ENCODE results near the gene CKAP5. TPM values are rescaled to one million over a fixed set of nuclear protein-coding genes. Genes with fewer than 3 reads are reported as not detected.
A peak's percentile ranks its signal among the peaks of the same experiment; 100 is the strongest.

Gene CKAP5
- total and polyA plus RNA-seq, 4 donors, result 12.0 to 64.5 (median 39.0) TPM

DNA sequence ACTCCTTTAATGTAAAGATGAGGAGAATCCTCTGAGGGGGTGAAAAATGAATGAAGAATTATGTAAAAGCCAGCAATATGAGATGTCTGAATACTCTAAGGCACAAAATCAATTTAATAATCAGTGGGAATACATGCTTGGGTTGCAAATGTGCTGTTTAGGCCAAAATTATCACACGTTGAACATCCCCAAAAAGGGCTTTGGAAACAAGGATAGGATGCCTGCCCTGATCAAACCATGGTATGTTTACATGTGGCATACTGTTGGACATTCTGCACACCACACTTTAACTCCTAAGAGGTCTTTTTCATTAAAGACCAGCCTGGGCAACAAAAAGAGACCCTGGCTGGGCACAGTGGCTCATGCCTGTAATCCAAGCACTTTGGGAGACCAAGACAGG, 100.8 kb downstream of the CKAP5 start:
- no peak overlapping the region for H3K4me3 ChIP-seq (ENCODE audit: low read length in 2 of 2)
- no peaks in the 10 kb centered on the region for H3K27me3 ChIP-seq (ENCODE audit: control insufficient read depth in 1 of 2, insufficient read depth in 2 of 2, low read length in 1 of 2)
- H3K9me3 ChIP-seq (ENCODE audit: control insufficient read depth, low read length), result no peaks in the 10 kb centered on the region
- no peak for DNase-seq
- intact Hi-C loops (cut with DNase I), result no loop called here
- H3K4me1 ChIP-seq (ENCODE audit: control insufficient read depth in 1 of 2, insufficient read depth in 2 of 2, low read length in 2 of 2), result no peaks in the 10 kb centered on the region
- 72 to 77% methylated on average over 1 of the region's 1 CpG for WGBS, 2 donors
- no peak for ATAC-seq (ENCODE audit: low FRiP score)
- H3K27ac ChIP-seq (ENCODE audit: low read depth in 1 of 2, low read length in 2 of 2), result no peak overlapping the region
- peaks cover 10% of the 10 kb centered on the region in 2 donors for H3K36me3 ChIP-seq (ENCODE audit: control insufficient read depth in 1 of 2, insufficient read depth in 2 of 2, low read length in 1 of 2)

DNA sequence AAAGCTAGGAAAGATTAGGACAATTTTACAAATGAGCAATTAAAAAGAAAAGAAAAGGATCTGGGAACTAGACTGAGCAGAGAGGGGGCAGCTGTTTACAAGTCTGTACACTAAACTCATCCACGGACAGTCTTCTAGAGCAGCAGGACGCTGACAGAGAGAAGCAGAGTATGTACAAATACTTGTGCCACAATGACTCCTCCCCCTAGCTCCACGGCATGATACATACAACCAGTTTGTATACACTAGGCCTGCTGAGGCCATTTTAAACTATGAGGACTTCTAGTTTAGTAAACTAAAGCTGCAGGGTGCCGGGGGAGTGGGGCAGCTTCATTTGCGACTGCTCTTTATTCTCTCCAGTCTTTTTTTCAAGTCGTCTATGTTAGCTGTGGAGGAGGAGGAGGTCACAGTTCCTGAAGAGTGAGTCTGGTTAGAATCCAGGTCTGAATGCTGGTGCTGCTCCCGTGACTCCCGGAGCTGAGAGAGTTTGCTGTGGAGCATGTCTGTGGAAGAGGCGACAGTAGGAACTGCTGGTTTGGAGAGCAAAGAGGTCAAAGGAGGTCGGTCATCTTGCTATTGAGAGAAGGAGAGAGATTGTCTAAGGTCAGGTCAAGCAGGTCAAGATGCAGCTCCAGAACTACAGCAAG, 102.3 kb downstream of the CKAP5 start:
- no peak for ATAC-seq (ENCODE audit: low FRiP score)
- Histone ChIP-seq H3K27me3 (ENCODE audit: control insufficient read depth in 1 of 2, insufficient read depth in 2 of 2, low read length in 1 of 2) (no peaks in the 10 kb centered on the region), H3K27ac (ENCODE audit: low read depth in 1 of 2, low read length in 2 of 2) (no peak overlapping the region), H3K4me3 (ENCODE audit: low read length in 2 of 2) (no peak overlapping the region), H3K9me3 (ENCODE audit: control insufficient read depth, low read length) (no peaks in the 10 kb centered on the region), H3K4me1 (ENCODE audit: control insufficient read depth in 1 of 2, insufficient read depth in 2 of 2, low read length in 2 of 2) (no peaks in the 10 kb centered on the region), H3K36me3 (ENCODE audit: control insufficient read depth in 1 of 2, insufficient read depth in 2 of 2, low read length in 1 of 2) (peaks cover 8% of the 10 kb centered on the region in 2 donors)
- 79 to 83% methylated on average over 10 of the region's 10 CpGs for WGBS, 2 donors
- DNase-seq, result peak in 1 of 2 donors; percentile 28
- intact Hi-C loops (cut with DNase I), result no loop called here

DNA sequence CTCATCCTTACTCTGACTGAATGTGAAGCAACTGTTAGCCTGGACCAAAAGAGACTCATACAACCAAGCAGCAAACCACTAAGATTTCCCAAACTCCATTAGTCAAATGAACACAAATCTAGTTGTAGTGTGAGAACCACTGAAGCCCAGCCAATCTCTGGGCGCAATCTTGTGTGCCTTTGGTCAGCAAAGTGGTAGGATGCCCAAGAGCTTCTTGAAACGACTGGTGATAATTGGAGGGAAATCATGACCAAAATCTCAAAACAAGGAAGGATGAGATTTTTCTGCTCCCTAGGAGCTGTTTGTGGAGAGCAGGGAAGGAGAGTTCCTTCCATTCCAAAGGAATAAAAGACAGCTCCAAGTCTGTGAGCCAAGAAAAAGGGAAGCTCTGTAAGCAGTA, 103.0 kb downstream of the CKAP5 start:
- no peak for DNase-seq
- ATAC-seq (ENCODE audit: low FRiP score), result no peak
- Histone ChIP-seq H3K27me3 (ENCODE audit: control insufficient read depth in 1 of 2, insufficient read depth in 2 of 2, low read length in 1 of 2) (no peaks in the 10 kb centered on the region), H3K9me3 (ENCODE audit: control insufficient read depth, low read length) (no peaks in the 10 kb centered on the region), H3K4me1 (ENCODE audit: control insufficient read depth in 1 of 2, insufficient read depth in 2 of 2, low read length in 2 of 2) (no peaks in the 10 kb centered on the region), H3K4me3 (ENCODE audit: low read length in 2 of 2) (no peak overlapping the region), H3K27ac (ENCODE audit: low read depth in 1 of 2, low read length in 2 of 2) (peak overlapping the region in 1 of 2 donors; percentile 39), H3K36me3 (ENCODE audit: control insufficient read depth in 1 of 2, insufficient read depth in 2 of 2, low read length in 1 of 2) (peaks cover 8% of the 10 kb centered on the region in 2 donors)
- WGBS, 2 donors, result 87 to 92% methylated on average over 2 of the region's 2 CpGs
- intact Hi-C loops (cut with DNase I), result no loop called here

DNA sequence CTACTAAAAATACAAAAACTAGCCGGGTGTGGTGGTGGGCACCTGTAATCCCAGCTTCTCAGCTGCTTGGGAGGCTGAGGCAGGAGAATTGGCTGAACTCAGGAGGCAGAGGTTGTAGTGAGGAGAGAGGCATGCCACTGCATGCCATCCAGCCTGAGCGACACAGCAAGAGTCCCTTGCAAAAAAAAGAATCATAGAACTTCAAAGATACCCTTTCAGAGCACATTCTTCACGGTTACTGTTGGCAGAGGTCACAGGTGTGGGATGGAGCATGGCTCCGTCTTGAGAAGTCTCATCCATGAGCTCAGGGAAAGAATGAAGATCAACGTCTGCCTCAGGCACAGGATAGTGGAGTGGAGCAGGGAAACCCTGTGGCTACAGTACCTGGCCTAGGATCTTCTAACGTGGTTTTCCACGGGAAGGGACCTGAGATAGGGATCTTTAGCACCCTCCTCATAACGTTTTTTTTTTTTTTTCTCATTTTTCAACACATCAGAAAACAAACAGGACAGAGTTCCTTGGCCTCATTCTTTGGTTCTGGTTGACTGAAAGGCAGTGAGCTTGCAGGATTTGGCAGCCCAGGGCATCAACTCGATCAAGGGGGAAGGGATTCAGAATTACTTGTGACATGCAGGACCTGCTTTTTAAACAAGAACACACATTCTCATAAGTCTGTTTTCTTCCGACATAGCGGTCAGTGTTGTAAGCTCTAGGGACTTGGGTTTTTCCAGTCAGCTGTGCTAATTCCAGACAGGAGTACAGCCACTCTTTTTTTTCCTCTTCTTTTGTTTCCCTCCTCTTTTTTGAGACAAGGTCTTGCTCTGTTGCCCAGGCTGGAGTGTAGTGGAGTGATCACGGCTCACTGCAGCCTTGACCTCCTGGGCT, 104.2 kb downstream of the CKAP5 start:
- H3K27me3 ChIP-seq (ENCODE audit: control insufficient read depth in 1 of 2, insufficient read depth in 2 of 2, low read length in 1 of 2), result no peaks in the 10 kb centered on the region
- peak overlapping the region in 1 of 2 donors; percentile 23 for H3K27ac ChIP-seq (ENCODE audit: low read depth in 1 of 2, low read length in 2 of 2)
- DNase-seq (peak in 1 of 2 donors; percentile 30), ATAC-seq (ENCODE audit: low FRiP score) (no peak)
- peaks cover 5 to 8% of the 10 kb centered on the region in 2 donors for H3K36me3 ChIP-seq (ENCODE audit: control insufficient read depth in 1 of 2, insufficient read depth in 2 of 2, low read length in 1 of 2)
- WGBS, 2 donors, result 70 to 72% methylated on average over 12 of the region's 12 CpGs
- H3K4me3 ChIP-seq (ENCODE audit: low read length in 2 of 2), result no peak overlapping the region
- H3K4me1 ChIP-seq (ENCODE audit: control insufficient read depth in 1 of 2, insufficient read depth in 2 of 2, low read length in 2 of 2), result no peaks in the 10 kb centered on the region
- H3K9me3 ChIP-seq (ENCODE audit: control insufficient read depth, low read length), result no peaks in the 10 kb centered on the region
- intact Hi-C loops (cut with DNase I), result no loop called here

DNA sequence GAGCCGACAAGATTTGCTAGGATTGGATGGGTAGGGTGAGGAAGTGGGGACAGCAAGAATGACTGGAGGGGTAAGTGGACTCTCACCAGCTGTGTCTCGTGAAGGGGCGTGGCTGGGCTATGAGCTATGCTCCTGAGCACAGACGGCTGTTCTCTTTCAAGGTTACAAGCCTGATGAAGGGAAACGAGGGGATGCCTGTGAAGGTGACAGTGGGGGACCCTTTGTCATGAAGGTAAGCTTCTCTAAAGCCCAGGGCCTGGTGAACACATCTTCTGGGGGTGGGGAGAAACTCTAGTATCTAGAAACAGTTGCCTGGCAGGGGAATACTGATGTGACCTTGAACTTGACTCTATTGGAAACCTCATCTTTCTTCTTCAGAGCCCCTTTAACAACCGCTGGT, 107.2 kb downstream of the CKAP5 start:
- DNase-seq (peak in 1 of 2 donors; percentile 19), ATAC-seq (ENCODE audit: low FRiP score) (no peak)
- Histone ChIP-seq H3K27me3 (ENCODE audit: control insufficient read depth in 1 of 2, insufficient read depth in 2 of 2, low read length in 1 of 2) (no peaks in the 10 kb centered on the region), H3K4me3 (ENCODE audit: low read length in 2 of 2) (no peak overlapping the region), H3K9me3 (ENCODE audit: control insufficient read depth, low read length) (no peaks in the 10 kb centered on the region), H3K4me1 (ENCODE audit: control insufficient read depth in 1 of 2, insufficient read depth in 2 of 2, low read length in 2 of 2) (no peaks in the 10 kb centered on the region), H3K36me3 (ENCODE audit: control insufficient read depth in 1 of 2, insufficient read depth in 2 of 2, low read length in 1 of 2) (peaks cover under 1 to 8% of the 10 kb centered on the region in 2 donors), H3K27ac (ENCODE audit: low read depth in 1 of 2, low read length in 2 of 2) (no peak overlapping the region)
- 73 to 76% methylated on average over 6 of the region's 6 CpGs for WGBS, 2 donors
- intact Hi-C loops (cut with DNase I), result no loop called here

DNA sequence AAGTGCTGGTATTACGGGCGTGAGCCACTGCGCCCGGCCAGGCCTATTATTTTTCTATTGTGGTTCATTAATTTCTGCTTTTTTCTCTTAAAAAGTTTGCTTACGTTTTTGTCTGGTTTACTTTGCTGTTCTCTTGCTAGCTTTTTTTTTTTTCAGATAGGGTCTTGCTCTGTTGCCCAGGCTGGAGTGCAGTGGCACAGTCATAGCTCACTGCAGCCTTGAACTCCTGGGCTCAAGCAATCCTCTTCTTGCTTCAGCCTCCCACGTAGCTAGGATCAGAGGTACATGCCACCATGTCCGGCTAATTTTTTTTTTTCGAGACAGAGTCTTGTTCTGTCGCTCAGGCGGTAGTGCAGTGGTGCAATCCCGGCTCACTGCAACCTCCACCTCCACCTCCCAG, 108.4 kb downstream of the CKAP5 start:
- H3K27ac ChIP-seq (ENCODE audit: low read depth in 1 of 2, low read length in 2 of 2), result no peak overlapping the region
- no peaks in the 10 kb centered on the region for H3K4me1 ChIP-seq (ENCODE audit: control insufficient read depth in 1 of 2, insufficient read depth in 2 of 2, low read length in 2 of 2)
- H3K4me3 ChIP-seq (ENCODE audit: low read length in 2 of 2), result no peak overlapping the region
- WGBS, 2 donors, result 94% methylated on average over 11 of the region's 11 CpGs
- ATAC-seq (ENCODE audit: low FRiP score), result no peak
- no peaks in the 10 kb centered on the region for H3K9me3 ChIP-seq (ENCODE audit: control insufficient read depth, low read length)
- H3K27me3 ChIP-seq (ENCODE audit: control insufficient read depth in 1 of 2, insufficient read depth in 2 of 2, low read length in 1 of 2), result no peaks in the 10 kb centered on the region
- intact Hi-C loops (cut with DNase I), result no loop called here
- H3K36me3 ChIP-seq (ENCODE audit: control insufficient read depth in 1 of 2, insufficient read depth in 2 of 2, low read length in 1 of 2), result peaks cover 0 to 4% of the 10 kb centered on the region in 2 donors
- DNase-seq, result no peak

DNA sequence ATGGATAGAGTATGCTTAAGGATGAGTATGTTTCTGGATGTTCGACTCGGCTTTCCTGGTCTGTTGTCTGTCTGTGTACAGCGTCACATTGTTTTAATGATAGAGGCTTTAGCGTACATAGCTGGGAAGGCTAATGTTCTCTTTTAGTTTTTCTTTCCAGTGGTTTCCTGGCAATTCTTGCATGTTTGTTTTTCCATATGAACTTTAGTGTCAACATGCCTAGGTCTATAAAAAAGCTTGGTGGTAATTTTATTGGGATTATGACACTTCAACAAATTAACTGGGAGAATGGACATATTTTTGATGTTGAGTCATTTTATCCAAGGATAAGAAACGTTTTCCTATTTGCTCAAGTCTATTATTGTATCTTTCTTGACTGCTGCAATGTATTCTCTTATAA, 109.5 kb downstream of the CKAP5 start:
- Histone ChIP-seq H3K4me3 (ENCODE audit: low read length in 2 of 2) (no peak overlapping the region), H3K36me3 (ENCODE audit: control insufficient read depth in 1 of 2, insufficient read depth in 2 of 2, low read length in 1 of 2) (no peaks in the 10 kb centered on the region), H3K4me1 (ENCODE audit: control insufficient read depth in 1 of 2, insufficient read depth in 2 of 2, low read length in 2 of 2) (no peaks in the 10 kb centered on the region), H3K9me3 (ENCODE audit: control insufficient read depth, low read length) (no peaks in the 10 kb centered on the region), H3K27me3 (ENCODE audit: control insufficient read depth in 1 of 2, insufficient read depth in 2 of 2, low read length in 1 of 2) (no peaks in the 10 kb centered on the region), H3K27ac (ENCODE audit: low read depth in 1 of 2, low read length in 2 of 2) (no peak overlapping the region)
- 13 to 18% methylated on average over 5 of the region's 5 CpGs for WGBS, 2 donors
- intact Hi-C loops (cut with DNase I), result no loop called here
- DNase-seq, result no peak
- ATAC-seq (ENCODE audit: low FRiP score), result no peak

DNA sequence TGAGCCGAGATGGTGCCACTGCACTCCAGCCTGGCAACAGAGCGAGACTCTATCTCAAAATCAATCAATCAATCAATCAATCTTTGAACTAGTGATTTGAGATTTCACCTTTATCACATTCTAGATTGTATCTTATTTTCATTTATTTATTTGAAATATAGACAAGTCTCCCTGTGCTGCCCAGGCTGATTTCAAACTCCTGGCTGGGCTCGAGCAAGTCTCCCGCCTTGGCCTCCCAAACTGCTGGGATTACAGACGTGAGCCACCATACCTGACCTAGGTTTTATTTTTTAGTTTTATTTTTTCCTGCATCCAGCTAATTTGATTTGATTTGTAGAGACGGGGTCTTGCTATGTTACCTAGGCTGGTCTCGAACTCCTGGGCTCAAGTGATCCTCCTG, 109.9 kb downstream of the CKAP5 start:
- Histone ChIP-seq H3K27me3 (ENCODE audit: control insufficient read depth in 1 of 2, insufficient read depth in 2 of 2, low read length in 1 of 2) (no peaks in the 10 kb centered on the region), H3K36me3 (ENCODE audit: control insufficient read depth in 1 of 2, insufficient read depth in 2 of 2, low read length in 1 of 2) (no peaks in the 10 kb centered on the region), H3K27ac (ENCODE audit: low read depth in 1 of 2, low read length in 2 of 2) (no peak overlapping the region), H3K4me3 (ENCODE audit: low read length in 2 of 2) (no peak overlapping the region), H3K9me3 (ENCODE audit: control insufficient read depth, low read length) (no peaks in the 10 kb centered on the region), H3K4me1 (ENCODE audit: control insufficient read depth in 1 of 2, insufficient read depth in 2 of 2, low read length in 2 of 2) (no peaks in the 10 kb centered on the region)
- intact Hi-C loops (cut with DNase I), result no loop called here
- ATAC-seq (ENCODE audit: low FRiP score) (no peak), DNase-seq (peak in 1 of 2 donors; percentile 32)
- WGBS, 2 donors, result 90 to 94% methylated on average over 7 of the region's 7 CpGs

DNA sequence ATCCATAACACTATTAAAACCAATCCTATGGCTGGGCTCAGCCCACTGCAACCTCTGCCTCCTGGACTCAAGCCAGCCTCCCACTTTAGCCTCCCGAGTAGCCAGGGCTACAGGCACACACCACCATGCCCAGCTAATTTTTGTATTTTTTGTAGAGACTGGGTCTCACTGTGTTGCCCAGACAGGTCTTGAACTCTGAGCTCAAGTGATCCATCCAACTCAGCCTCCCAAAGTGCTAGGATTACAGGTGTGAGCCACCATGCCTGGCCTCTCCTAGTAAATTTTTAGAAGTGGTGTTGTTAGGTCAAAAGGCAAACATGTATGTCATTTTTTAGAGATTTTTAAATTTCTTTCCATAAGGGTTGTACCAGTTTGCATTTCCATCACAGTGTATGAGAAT, 112.8 kb downstream of the CKAP5 start:
- Histone ChIP-seq H3K27me3 (ENCODE audit: control insufficient read depth in 1 of 2, insufficient read depth in 2 of 2, low read length in 1 of 2) (no peaks in the 10 kb centered on the region), H3K4me1 (ENCODE audit: control insufficient read depth in 1 of 2, insufficient read depth in 2 of 2, low read length in 2 of 2) (no peaks in the 10 kb centered on the region), H3K9me3 (ENCODE audit: control insufficient read depth, low read length) (no peaks in the 10 kb centered on the region), H3K27ac (ENCODE audit: low read depth in 1 of 2, low read length in 2 of 2) (no peak overlapping the region), H3K36me3 (ENCODE audit: control insufficient read depth in 1 of 2, insufficient read depth in 2 of 2, low read length in 1 of 2) (no peaks in the 10 kb centered on the region), H3K4me3 (ENCODE audit: low read length in 2 of 2) (no peak overlapping the region)
- intact Hi-C loops (cut with DNase I), result no loop called here
- 88 to 89% methylated on average over 1 of the region's 1 CpG for WGBS, 2 donors
- DNase-seq (no peak), ATAC-seq (ENCODE audit: low FRiP score) (no peak)

Measured in aorta (tissue), 5 donors.